Measurements from ENCODE around the gene FLAD1.

FLAD1 gene

DNA sequence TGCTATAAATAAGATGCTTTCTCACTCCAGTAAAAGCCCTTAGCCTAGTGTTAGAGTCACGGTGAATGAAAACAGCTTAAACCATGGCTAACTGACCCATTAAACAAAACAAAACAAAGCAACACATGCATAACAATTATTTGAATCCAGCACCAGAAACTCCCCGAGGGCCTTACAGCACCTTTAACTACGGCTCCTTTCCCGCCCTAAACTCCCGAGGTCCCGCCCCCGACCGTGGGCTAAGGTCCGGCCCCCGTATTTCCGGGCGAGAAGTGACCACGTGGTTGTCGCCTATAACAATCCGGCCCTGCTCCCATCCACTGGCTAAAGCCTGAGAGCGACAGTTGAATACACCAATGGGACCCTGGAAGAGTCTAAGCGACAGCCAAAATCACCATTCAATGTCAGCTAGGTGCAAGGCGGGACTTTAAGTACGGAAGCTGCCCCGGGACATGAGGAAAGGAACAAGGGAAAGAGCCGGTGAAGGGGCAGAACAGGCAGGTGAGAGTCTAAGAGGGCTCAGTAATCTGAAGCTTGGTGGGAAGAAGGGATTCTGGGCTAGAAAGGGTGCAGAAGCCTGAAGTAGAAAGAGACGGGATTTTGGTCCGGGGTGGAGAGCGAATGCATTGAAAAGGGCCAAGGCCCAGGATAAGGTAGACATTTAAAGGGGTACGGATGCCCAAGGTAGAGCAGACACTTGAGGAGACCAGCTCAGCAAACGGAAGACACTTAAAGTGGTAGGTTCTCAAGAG lies at the start of gene FLAD1:
FLAD1 (plus strand) TSS at position 448 of the 752 bp plus-strand sequence. CDS start 351 bp downstream, outside the sequence.
- Histone ChIP-seq H3K4me1 (ENCODE audit: control insufficient read depth, insufficient read depth, low read length) (peaks cover 5% of the 10 kb centered on the region), H3K27ac (ENCODE audit: low read depth, low read length) (peak within 1 kb of the TSS; percentile 97), H3K27me3 (ENCODE audit: control insufficient read depth, insufficient read depth, low read length) (no peaks in the 10 kb centered on the region), H3K4me3 (ENCODE audit: low read depth, low read length) (peak within 1 kb of the TSS; percentile 90), H3K9me3 (ENCODE audit: control insufficient read depth, insufficient read depth, low read length) (no peaks in the 10 kb centered on the region), H3K9ac (ENCODE audit: low read depth, low read length) (peak within 1 kb of the TSS; percentile 83), H3K36me3 (ENCODE audit: control insufficient read depth, insufficient read depth, low read length) (peaks cover 37% of the 10 kb centered on the region)

DNA sequence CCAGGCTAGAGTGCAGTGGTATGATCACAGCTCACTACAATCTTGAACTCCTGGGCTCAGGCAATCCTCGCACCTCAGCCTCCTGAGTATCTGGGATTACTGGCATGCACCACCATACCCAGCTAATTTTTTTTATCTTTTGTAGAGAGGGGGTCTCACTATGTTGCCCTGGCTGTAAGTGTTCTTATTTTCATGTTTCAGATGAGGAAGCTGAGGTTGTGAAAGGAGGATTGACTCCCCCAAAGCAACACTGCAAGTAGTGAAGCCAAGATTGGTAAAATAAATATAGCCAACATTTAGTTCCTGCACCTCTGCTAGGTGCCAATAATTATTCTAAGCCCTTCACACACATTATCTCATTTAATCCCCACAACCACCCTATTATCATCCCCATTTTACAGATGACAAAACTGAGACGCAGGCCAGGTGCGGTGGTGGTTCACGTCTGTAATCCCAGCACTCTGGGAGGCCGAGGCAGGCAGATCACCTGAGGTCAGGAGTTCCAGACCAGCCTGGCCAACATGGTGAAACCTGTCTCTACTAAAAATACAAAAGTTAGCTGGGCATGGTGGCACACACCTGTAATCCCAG lies 48.7 kb upstream of the FLAD1 start:
- H3K27me3 ChIP-seq (ENCODE audit: control insufficient read depth, insufficient read depth, low read length) = no peaks in the 10 kb centered on the region
- H3K9ac ChIP-seq (ENCODE audit: low read depth, low read length) = no peak overlapping the region
- no peaks in the 10 kb centered on the region for H3K9me3 ChIP-seq (ENCODE audit: control insufficient read depth, insufficient read depth, low read length)
- H3K4me1 ChIP-seq (ENCODE audit: control insufficient read depth, insufficient read depth, low read length) = 0 out of 2 replicates have a peak, but pooled peaks cover 7% of the 10 kb centered on the region
- H3K4me3 ChIP-seq (ENCODE audit: low read depth, low read length) = no peak overlapping the region
- H3K27ac ChIP-seq (ENCODE audit: low read depth, low read length) = no peak overlapping the region
- H3K36me3 ChIP-seq (ENCODE audit: control insufficient read depth, insufficient read depth, low read length) = peaks cover 5% of the 10 kb centered on the region; the same call in 1 of the 2 replicates

DNA sequence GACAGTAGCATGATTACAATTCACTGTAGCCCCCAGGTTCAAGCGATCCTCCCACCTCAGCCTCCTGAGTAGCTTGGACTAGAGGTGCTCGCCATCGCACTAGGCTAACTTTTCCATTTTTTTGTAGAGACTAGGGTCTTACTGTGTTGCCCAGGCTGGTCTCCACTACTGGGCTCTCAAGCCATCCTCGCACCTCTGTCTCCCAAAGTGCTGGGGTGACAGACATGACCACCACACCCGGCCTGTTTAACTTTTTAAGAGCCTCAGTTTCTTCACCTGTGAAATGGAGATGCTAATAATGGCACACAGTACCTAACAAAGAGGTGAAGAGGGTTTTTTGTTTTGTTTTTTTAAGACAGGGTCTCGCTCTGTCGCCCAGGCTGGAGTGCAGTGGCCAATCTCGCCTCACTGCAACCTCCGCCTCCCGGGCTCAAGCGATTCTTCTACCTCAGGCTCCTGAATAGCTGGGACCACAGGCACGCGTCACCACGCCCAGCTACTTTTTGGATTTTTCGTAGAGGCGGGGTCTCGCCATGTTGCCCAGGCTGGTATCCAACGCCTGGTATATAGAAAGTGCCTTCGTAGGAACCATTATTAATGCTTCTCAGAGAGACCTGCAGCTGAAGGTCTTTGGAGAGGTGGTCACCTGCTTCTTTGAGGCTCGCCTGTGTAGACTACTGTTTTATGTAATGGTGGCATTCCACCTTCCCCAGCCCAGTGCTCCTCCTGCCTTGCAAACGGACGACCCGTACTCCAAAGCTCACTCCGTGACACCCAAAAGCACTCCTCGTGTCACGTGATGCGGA lies 47.2 kb upstream of the FLAD1 start:
- Histone ChIP-seq H3K27ac (ENCODE audit: low read depth, low read length) (peak overlapping the region; percentile 93), H3K9me3 (ENCODE audit: control insufficient read depth, insufficient read depth, low read length) (no peaks in the 10 kb centered on the region), H3K27me3 (ENCODE audit: control insufficient read depth, insufficient read depth, low read length) (no peaks in the 10 kb centered on the region), H3K4me3 (ENCODE audit: low read depth, low read length) (peak overlapping the region; percentile 82), H3K4me1 (ENCODE audit: control insufficient read depth, insufficient read depth, low read length) (peaks cover 15% of the 10 kb centered on the region), H3K36me3 (ENCODE audit: control insufficient read depth, insufficient read depth, low read length) (peaks cover 5% of the 10 kb centered on the region; the same call in 1 of the 2 replicates), H3K9ac (ENCODE audit: low read depth, low read length) (peak overlapping the region; percentile 90)

DNA sequence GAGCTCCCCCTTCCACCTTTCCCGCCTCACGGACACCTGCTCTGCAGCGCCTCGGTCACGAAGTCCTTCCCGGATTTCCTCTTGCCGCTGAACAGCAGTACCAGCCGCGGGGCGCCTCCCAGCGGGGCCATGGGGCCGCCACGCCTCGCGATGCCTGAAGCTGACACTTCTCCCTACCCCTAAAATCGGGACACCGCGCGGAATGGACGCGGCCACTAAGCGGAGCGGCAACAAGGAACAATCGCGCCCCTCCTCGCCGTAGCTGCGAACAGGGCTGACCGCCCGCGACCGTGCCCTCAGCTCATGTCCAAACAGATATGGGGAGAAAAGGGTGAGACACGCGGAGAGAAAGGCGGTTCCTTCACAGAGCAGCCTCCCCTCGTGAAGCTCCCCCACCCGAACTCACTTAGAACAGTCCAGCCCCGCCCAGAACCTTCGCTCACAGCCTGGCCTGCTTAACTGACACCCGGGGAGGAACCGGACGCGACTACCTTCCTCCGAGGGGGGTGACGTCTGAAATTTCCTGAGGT lies 46.5 kb upstream of the FLAD1 start, which contains the start of gene PMVK:
PMVK (minus strand) TSS at position 165 of the 530 bp plus-strand sequence; CDS start at position 131, 34 bp downstream.
- peak within 1 kb of the TSS; percentile 82 for H3K4me3 ChIP-seq (ENCODE audit: low read depth, low read length)
- H3K36me3 ChIP-seq (ENCODE audit: control insufficient read depth, insufficient read depth, low read length) = peaks cover 5% of the 10 kb centered on the region; the same call in 1 of the 2 replicates
- peaks cover 15% of the 10 kb centered on the region for H3K4me1 ChIP-seq (ENCODE audit: control insufficient read depth, insufficient read depth, low read length)
- H3K9ac ChIP-seq (ENCODE audit: low read depth, low read length) = peak within 1 kb of the TSS; percentile 90
- H3K9me3 ChIP-seq (ENCODE audit: control insufficient read depth, insufficient read depth, low read length) = no peaks in the 10 kb centered on the region
- H3K27me3 ChIP-seq (ENCODE audit: control insufficient read depth, insufficient read depth, low read length) = no peaks in the 10 kb centered on the region
- H3K27ac ChIP-seq (ENCODE audit: low read depth, low read length) = peak within 1 kb of the TSS; percentile 93

DNA sequence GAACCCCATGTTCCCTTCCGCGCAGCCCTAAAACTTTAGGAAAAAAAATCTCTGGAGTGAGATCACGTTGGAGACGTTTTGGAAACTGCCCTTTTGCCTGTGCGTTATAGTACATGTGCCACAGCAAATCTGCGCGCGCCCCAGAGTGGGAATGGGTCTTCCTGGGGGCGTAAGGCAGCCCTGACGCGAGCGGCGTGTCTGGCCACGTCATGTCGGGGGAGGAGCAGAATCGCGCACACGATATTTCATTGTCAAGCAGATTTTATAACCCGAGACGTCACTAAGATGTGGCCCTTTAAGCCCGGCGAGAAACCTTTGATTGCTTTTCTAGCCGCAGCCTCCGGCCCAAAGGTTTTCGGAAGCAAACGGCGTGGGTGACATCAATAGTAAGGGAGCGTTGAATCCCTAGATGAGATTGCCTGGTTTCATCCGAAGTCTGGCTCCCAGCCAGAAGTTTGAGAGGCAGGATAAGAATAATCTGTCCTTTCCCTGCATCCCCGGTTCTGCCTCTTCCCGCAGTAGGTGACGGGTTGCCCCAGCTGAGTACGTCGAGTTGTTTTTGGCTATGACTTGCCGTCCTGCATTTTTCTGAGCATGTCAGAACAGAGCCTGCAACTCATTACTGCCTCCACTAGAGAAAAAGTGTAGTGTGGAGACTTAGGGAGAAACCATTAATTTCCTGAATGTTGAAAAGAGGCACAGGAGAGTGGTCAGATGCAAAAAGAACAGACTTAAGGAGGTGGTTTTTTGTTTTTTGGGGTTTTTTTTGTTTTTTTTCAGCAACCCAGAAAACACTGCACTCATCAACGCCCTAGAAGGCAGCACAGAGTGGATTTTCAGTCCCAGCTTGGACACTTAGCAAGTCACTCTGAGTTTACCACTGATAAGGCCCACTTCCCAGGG lies 45.8 kb upstream of the FLAD1 start:
- Histone ChIP-seq H3K9ac (ENCODE audit: low read depth, low read length) (peak overlapping the region; percentile 90), H3K27ac (ENCODE audit: low read depth, low read length) (peak overlapping the region; percentile 93), H3K4me1 (ENCODE audit: control insufficient read depth, insufficient read depth, low read length) (peaks cover 15% of the 10 kb centered on the region)

DNA sequence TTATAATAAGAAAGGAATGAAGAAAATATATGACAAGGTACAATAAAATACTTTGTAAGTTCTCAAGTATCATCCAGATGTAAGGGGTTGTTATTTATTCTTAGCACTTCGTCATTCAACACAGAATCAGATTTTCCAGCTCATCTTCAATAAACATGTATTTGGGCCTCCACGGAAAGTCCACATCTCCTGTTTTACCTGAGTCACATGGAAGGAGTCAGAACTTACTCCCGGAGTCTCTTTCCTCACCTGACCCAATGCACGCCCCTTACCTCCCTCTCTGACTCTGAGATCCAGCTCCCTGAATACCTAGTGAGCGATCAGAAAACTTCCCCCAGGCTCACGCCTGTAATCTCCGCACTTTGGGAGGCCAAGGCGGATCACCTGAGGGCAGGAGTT lies 45.2 kb upstream of the FLAD1 start:
- Histone ChIP-seq H3K9ac (ENCODE audit: low read depth, low read length) (no peak overlapping the region), H3K4me3 (ENCODE audit: low read depth, low read length) (peak overlapping the region; percentile 82), H3K4me1 (ENCODE audit: control insufficient read depth, insufficient read depth, low read length) (peaks cover 15% of the 10 kb centered on the region), H3K9me3 (ENCODE audit: control insufficient read depth, insufficient read depth, low read length) (no peaks in the 10 kb centered on the region), H3K36me3 (ENCODE audit: control insufficient read depth, insufficient read depth, low read length) (no peaks in the 10 kb centered on the region), H3K27ac (ENCODE audit: low read depth, low read length) (peak overlapping the region; percentile 93), H3K27me3 (ENCODE audit: control insufficient read depth, insufficient read depth, low read length) (no peaks in the 10 kb centered on the region)

More for the DNA sequence above, 45.8 kb upstream of the FLAD1 start:
- Histone ChIP-seq H3K36me3 (ENCODE audit: control insufficient read depth, insufficient read depth, low read length) (no peaks in the 10 kb centered on the region), H3K27me3 (ENCODE audit: control insufficient read depth, insufficient read depth, low read length) (no peaks in the 10 kb centered on the region), H3K9me3 (ENCODE audit: control insufficient read depth, insufficient read depth, low read length) (no peaks in the 10 kb centered on the region), H3K4me3 (ENCODE audit: low read depth, low read length) (peak overlapping the region; percentile 82)

DNA sequence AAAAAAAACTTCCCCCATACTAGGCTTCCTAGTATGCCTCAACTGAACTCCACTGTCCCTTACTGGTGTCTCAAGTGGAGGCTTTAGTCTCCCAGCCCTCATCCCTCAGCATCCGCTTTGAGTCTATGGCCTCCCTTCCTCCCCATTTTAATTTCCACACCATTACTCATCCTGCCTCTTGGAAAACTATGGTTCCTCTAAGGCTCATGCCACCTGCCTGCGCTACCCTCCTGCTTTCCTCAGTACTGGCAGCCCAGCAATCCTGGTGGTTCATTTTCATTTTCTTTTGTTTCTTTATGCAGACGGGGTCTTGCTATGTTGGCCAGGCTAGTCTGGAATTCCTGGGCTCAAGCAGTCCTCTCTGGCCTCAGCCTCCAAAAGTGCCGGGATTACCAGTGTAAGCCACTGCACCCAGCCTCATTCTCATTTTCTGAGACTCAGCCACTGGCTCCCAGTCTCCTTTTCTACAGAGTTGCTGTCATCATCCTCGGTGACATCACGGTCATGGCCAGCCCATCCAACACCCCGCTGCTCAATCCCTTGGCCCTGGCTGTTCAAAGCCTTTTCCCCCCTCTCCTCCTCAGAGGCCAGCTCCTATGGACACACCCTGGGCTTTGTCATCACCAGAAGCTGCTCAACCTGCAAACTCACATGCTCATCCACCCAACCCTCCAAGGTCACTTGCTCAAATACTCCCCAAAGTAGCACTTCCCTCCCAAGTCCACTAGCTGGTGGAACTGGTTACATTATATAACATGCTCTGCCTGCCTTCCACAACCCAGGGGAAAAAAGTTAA lies 44.3 kb upstream of the FLAD1 start:
- Histone ChIP-seq H3K4me3 (ENCODE audit: low read depth, low read length) (no peak overlapping the region), H3K9ac (ENCODE audit: low read depth, low read length) (no peak overlapping the region), H3K27ac (ENCODE audit: low read depth, low read length) (no peak overlapping the region), H3K36me3 (ENCODE audit: control insufficient read depth, insufficient read depth, low read length) (no peaks in the 10 kb centered on the region), H3K4me1 (ENCODE audit: control insufficient read depth, insufficient read depth, low read length) (peaks cover 15% of the 10 kb centered on the region), H3K27me3 (ENCODE audit: control insufficient read depth, insufficient read depth, low read length) (no peaks in the 10 kb centered on the region), H3K9me3 (ENCODE audit: control insufficient read depth, insufficient read depth, low read length) (no peaks in the 10 kb centered on the region)

DNA sequence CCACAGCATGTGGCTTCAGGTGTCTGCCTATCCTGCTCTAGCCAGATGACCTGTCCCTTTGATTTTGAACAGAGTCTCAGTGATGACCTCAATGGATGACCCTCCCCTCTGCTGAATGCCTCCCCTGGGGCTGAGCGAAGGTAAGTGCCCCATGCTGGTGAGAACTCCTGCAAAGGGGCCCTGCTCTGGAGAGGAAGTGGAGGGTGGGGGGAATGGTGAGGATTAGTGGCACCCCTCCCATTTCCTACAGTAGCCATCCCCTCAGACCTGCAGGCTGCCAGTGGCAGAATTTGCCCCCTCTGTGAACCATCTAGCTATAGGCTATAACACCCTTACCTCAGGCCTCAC lies 43.0 kb upstream of the FLAD1 start:
- H3K9ac ChIP-seq (ENCODE audit: low read depth, low read length) = no peak overlapping the region
- H3K4me1 ChIP-seq (ENCODE audit: control insufficient read depth, insufficient read depth, low read length) = peaks cover 15% of the 10 kb centered on the region
- H3K27ac ChIP-seq (ENCODE audit: low read depth, low read length) = no peak overlapping the region
- no peaks in the 10 kb centered on the region for H3K27me3 ChIP-seq (ENCODE audit: control insufficient read depth, insufficient read depth, low read length)
- H3K36me3 ChIP-seq (ENCODE audit: control insufficient read depth, insufficient read depth, low read length) = peaks cover 5% of the 10 kb centered on the region; the same call in 1 of the 2 replicates
- H3K4me3 ChIP-seq (ENCODE audit: low read depth, low read length) = no peak overlapping the region
- H3K9me3 ChIP-seq (ENCODE audit: control insufficient read depth, insufficient read depth, low read length) = no peaks in the 10 kb centered on the region

DNA sequence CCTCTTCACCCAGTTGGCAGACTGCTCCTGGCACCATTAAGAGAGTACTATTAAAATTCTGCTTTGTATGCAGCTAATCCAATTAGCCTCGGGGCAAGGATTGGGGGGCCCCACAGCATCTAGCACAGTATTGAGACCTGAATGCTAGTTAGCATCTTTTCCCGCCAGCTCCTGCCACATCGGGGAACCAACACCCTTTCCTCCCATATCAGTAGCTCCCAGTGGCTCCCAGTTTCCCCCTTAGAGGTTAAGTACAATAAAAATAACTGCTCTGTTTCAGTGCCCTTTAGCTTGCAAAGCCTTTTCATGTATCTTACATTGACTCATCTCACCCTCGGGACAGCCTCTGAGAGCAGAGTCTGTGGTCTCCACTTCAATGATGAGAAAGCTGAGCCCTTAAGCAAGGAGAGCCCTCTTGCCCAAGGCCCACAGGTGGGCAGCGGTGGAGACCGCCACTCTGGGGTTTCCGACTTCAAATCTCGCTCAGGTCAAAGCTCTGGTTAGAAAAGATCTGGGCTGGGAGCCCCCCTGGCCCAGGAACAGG lies 42.4 kb upstream of the FLAD1 start:
- peaks cover 5% of the 10 kb centered on the region; the same call in 1 of the 2 replicates for H3K36me3 ChIP-seq (ENCODE audit: control insufficient read depth, insufficient read depth, low read length)
- H3K9me3 ChIP-seq (ENCODE audit: control insufficient read depth, insufficient read depth, low read length) = no peaks in the 10 kb centered on the region
- H3K27me3 ChIP-seq (ENCODE audit: control insufficient read depth, insufficient read depth, low read length) = no peaks in the 10 kb centered on the region
- H3K9ac ChIP-seq (ENCODE audit: low read depth, low read length) = no peak overlapping the region
- no peak overlapping the region for H3K4me3 ChIP-seq (ENCODE audit: low read depth, low read length)
- H3K27ac ChIP-seq (ENCODE audit: low read depth, low read length) = no peak overlapping the region
- peaks cover 15% of the 10 kb centered on the region for H3K4me1 ChIP-seq (ENCODE audit: control insufficient read depth, insufficient read depth, low read length)

Data from HUES48 (cell line).